Amniotic epithelial cell (primary cell): ENCODE measurements around the gene PLGLB1.
A peak's percentile ranks its signal among the peaks of the same experiment; 100 is the strongest.
"Not testable (repeated sequence)": the region's sequence is repeated elsewhere in the genome, so short reads cannot be mapped to it uniquely, and the experiment has no call there.

Experiments
- DNase-seq: peaks from one replicate; pipeline ENCODE4 v3.0.0-alpha.2; 2010; ENCODE audit warnings: low read depth

The PLGLB1 gene

DNA sequence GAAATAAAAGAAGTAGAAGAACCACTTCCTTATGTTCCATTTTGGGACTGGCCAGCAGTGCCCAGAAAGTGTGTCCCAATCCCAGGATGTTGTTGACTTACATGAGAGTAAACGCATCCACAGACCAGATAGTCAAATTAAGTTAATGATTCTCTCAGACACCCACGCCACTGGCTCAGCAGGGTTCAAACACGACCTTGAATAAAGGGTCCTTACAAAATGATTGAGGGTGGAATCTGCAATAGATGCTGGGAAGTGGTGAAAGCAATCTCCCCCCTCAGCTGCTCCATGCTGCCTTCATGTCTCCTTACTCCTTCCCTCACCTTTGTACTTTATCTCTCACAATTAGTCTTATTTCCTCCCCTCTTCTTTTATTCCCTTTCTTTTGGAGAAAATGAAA lies at the start of gene PLGLB1:
Gene PLGLB1 (minus strand): TSS at position 101 of the 400 bp plus-strand sequence. CDS start 61 bp downstream, at position 40.
- DNase-seq = not testable (repeated sequence)

DNA sequence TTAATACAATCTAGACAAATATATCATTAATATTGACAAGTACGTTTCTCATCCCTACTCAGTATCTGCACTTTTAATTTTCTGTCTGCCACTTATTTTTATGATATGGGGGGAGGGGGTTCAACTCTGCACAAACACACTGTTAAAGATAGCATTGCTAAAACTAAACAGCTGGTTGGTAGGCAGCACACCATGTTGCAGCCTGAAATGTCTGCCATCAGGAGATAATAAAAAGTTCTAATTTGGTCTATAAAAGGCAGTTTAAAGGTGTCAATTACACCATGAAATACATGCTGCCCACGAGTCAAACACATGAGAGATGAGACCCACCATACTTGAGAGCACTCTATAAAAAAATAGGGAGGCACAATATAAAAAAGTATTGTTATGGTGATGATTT lies 42.7 kb upstream of the PLGLB1 start:
- DNase-seq = not testable (repeated sequence)

DNA sequence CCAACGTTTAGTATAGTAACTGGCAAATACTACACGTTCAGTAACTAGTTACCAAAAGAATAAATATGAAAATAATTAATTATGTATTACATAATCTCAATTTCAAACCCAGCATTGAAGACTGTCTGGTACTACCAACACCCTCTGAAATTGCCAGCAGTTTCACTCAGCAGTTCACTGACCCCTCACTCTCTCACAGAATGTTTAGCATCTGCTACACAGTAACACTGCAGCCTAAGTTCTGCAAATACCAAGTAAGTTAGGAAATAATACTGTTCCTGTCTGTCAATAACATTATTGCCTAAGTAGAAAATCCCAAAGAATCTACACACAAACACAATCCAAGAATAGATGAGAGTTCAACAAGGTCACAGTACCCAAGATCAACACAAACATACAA lies 41.8 kb upstream of the PLGLB1 start:
- DNase-seq = peak; percentile 15

DNA sequence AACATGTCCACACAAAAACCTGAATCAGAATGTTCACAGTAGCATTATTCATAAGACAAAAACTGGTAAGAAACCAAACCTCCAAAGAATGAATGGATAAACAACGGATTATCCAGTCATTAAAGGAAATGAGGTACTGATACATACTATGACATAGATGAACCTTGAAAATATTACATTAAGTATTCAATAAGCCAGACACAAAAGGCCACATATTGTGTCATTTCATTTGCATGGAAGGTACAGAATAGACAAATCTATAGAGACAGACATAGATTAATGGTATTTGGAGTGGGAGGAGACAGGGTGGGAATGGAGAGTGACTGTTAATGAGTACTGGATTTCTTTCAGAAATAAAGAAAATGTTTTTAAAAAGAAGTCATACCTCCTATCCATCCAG lies 39.9 kb upstream of the PLGLB1 start:
- not testable (repeated sequence) for DNase-seq

DNA sequence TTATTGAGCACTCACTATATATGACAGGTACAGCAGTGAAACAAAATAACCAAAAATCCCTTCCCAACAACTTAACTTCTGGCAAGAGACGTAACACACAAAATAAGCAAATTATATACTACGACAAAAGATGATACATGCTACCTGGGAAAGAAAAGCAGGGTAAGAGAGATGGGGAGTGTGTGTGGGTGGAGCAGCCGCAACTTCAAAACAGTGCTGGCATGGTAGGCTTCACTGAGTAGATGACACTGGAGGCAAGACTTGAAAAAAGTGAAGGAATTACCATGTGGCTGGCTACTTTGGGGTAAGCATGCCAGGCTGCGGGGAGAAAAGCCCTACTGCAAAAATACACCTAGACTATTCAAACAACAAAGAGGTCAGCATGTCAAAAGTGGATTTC lies 36.0 kb upstream of the PLGLB1 start:
- not testable (repeated sequence) for DNase-seq

DNA sequence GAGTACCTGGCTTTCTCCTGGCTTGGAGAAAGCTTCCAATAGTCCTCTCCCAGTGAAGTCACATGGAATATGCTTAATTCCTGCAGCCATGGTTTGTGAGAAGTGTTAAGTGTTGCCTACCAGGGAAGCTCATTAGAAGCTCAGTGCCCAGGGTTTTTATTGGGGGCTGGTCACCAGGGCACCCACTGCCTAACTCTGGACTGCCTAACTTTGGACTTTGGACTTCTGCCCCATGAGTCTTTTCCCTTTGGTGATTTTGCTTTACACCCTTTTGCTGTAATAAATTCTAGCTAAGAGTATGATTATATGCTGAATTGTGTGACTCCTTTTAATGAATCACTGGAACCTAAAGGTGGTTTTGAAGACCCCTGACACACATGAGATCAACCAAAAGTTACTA lies 35.2 kb upstream of the PLGLB1 start:
- DNase-seq = not testable (repeated sequence)

DNA sequence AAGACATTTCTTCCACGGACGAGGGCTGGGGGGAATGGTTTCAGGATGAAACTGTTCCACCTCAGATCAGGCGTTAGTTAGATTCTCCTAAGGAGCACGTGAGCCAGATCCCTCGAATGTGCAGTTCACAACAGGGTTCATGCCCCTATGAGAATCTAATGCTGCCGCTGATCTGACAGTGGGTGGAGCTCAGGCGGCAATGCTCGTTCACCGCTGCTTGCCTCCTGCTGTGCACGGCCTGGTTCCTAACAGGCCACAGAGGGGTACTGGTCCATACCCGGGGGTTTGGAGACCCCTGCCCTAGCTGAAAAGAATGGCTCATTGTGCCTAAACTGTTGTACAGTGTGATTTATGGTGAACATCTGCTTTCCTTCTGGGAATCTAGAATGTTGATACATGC lies 34.8 kb upstream of the PLGLB1 start:
- not testable (repeated sequence) for DNase-seq

DNA sequence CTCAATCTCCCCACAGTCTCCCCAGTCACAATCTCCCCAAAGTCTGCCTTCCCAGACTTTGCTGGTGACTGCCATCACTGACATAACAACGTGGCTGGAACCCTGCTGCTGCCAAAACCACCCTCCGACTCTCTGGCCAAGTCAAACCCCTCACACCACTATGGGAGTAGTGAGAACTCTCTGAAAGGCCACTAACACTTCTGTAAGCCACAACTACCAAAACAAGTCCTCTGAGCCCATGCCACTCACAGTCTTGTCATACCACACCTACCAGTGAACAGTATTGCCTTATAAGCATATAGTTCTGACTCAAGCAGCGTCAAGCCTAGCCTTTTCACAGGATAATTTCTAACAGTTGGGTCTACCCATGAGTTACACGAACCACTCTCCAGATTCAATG lies 32.7 kb upstream of the PLGLB1 start:
- DNase-seq = not testable (repeated sequence)

DNA sequence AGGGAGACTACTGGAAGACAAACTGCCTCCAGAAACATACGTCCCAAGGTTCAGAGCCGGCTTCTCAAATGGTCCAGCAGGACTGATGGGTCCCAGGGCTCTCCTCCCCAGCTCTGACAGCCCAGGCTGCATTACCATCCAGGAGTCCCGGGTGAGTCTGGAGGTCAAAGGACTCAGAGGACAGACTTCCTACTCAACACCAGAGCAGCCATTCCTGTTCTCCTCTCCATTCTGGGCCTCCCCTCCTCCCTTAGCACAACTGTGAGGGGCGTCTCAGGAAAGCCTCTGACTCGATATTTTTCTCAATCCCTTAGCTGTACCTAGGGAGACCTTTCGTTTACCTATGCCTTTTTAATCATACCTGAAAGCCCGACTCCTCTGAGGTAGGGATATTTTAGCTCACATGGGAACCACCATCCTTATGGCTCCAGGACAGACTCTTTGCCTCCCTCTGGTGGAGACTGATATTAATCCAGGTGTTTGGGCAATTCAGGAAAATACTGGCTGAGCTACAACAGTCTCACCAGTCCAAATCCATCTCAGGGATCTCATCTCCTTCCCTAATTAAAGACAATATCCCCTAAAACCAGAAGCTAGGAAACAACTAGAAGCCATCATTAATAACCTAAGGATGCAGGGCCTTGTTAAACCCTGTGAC lies 19.8 kb upstream of the PLGLB1 start:
- DNase-seq = not testable (repeated sequence)

DNA sequence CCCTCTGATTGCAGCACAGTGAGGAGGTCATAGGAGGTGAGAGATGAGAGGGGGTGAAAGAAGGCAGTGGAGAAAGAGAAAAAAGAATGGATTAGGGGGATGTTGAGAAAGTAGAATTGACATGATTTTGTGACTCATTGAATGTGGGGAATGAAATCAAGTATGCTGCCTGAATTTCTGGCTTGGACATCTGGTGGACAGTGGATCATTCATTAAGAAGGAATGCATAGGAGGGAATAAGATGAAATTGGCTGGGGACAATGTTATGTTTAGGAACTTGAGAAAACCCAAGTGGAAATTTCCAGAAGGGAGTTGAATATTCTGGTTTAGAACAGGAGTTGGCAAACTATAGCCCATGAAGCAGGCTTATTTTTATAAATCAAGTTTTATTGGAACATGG lies 7.0 kb upstream of the PLGLB1 start:
- not testable (repeated sequence) for DNase-seq

DNA sequence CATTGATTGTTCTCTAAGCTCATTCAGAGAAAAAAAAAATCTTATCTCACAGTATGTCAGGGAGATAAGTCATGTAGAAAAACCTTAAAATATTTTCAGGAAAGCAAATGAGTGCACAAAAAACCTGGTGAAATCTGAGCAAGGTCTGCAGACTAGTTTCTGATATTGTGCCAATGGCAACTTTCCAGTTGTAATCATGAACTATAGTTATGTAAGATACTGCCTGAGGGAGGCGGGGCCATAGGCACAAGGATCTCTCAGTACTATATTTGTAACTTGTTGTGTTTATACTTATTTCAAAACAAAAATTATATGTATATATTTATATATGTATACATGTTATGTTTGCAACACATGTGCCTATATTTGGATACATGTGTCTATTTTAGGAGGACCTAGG lies 5.2 kb upstream of the PLGLB1 start:
- DNase-seq = not testable (repeated sequence)

DNA sequence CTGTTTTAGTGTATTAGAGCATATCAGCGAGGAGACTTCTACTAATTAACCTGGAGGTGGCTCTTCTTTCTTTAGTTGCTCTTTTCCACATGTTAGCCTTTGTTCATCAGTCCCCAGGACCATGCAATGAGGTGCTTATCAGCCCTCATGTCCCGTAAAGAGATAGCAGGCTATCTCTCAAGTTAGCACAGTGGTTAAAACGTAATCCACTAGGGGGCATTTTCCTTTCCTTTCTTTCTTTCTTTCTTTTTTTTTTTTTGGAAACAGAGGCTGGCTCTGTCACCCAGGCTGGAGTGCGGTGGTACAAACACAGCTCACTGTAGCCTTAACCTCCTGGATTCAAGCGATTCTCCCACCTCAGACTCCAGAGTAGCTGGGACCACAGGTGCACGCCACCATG lies 4.3 kb upstream of the PLGLB1 start:
- not testable (repeated sequence) for DNase-seq

DNA sequence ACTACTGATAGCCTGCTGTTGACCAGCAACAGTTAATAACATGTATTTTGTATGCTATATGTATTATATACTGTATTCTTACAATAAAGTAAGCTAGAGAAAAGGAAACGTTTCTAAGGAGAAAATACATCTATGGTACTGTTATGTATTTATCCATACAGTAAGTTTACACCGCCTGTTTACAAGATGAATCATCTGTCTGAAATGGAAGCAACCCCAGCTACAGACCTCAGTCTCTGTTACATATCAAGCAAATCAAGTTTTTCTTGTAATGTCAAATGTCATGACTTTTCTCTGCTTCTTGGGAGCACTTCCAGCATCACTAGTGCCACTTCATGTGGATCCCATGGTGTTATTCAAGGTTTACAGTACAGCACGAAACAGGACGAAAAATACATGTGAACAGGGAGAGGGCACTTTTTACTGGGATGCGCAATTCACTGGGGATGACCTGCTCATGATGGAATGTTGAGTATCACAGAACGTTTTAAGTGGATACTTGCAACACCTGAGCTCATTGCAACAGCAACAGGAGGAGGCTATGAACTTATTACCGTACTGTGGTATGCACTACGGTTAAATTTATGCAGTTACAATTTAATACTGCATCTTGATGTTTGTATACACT lies 2.5 kb upstream of the PLGLB1 start:
- DNase-seq = not testable (repeated sequence)

DNA sequence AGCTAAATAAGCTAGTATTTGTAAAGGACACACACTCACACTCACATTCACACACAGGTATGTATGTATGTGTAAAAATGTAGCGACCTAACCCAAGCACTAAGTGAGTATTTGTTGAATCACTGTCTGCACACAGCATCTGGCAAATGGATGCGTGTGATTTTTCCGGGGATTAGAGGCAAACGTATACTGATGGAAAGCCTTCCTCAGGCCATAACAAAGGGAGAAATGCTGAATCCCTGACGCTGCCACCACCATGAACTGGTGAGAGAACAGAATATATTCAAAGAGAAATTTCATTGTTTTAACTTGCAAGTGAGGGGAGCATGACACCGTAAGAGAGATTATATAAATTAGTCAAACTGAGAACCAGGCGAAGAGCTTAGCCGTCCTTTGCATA lies 601 bp downstream of the PLGLB1 start:
- not testable (repeated sequence) for DNase-seq

DNA sequence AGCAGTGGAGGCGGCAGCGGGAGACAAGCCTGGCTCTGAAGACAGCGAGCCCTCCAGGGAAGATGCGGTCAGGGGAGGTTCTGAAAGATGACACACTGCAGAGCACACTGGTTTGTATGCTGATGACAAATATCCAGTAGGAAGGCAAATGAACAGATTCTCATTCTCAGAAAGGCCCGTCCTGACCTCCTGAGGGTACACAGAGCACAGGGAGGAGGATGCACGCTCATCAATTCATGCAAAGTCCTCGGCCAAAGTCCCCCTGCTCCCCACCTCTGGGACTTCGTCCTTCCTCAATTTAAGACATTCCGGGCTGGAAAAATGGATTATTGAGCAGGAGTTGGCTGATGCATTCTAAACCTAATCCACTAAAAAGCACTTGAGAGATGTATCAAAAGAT lies 2.6 kb downstream of the PLGLB1 start:
- DNase-seq = not testable (repeated sequence)

DNA sequence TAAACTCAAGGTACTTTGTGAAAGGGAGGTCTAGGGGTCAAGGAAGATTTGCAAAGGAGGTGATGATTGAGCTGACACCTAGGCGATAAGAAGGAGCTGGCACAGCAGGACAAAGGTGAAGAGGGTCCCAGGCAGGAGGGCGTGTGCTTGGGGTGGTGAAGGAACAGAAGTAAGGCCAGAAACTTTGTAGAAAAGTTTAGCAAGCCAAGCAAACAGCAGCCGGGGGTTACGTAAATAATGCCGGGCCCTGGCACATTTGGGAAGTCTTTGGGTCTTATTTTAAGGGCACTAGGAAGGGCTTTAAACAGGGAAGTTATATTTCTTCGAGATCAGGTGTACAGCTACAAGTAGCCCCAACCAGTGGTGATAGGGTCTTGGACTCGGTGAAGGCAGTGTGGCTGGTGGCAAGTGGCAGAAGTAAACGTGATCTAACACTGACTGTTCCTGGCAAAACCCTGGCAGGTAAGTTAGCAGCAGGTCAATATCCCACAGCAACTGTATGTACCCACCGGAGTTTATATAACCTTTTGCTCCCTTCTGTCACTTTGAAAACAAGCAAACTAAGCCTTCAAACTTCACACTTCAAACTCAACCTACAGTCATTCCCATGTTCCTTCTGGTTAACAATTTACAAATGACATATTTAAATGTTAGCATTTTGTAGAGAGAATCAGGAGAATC lies 7.0 kb downstream of the PLGLB1 start:
- DNase-seq = not testable (repeated sequence)

DNA sequence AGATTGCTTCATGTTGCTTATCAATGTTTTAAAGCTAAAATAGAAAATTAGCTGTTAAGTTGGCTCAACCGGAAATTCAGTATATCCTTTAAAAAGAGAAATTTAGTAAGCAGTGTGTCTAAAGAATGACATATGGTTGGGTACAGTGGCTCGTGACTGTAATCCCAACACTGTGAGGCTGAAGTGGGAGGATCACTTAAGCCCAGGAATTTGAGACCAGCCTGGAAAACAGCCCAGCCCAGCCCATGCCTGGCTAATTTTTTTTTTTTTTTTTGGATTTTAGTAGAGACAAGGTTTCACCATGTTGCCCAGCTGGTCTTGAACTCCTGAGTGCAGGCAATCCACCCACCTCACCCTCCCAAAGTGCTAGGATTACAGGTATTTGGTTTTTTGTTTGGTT lies 17.2 kb downstream of the PLGLB1 start:
- not testable (repeated sequence) for DNase-seq
